Raji (cell line): Measurements from ENCODE around the gene RNF138.

ENCODE experiments used
- POLR2A ChIP-seq: IDR thresholded peaks from 2 replicates; pipeline ENCODE4 v1.6.1; 2011; ENCODE audit warnings: low read depth, low read length, control low read depth; ENCODE audit not compliant: insufficient read depth

Gene RNF138

DNA sequence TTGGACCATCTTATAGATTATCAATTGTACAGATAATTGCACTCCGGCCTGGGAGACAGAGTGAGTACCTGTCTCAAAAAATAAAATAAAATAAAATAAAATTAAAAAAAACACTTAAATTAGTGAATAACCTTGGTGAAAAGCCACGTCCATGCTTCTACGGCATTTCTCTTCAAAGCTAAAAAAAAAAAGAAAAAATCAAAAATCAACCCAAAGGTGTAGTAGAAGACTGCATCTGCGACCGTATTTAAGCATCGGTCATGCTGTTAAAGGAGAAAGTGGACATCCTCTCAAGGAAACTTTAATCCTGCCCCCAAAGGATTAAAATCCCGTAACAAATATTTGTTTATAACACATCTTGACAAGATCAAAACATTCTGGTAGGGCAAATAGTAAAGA is 350 bp upstream of the RNF138 start:
- TF ChIP-seq POLR2A = no peak

DNA sequence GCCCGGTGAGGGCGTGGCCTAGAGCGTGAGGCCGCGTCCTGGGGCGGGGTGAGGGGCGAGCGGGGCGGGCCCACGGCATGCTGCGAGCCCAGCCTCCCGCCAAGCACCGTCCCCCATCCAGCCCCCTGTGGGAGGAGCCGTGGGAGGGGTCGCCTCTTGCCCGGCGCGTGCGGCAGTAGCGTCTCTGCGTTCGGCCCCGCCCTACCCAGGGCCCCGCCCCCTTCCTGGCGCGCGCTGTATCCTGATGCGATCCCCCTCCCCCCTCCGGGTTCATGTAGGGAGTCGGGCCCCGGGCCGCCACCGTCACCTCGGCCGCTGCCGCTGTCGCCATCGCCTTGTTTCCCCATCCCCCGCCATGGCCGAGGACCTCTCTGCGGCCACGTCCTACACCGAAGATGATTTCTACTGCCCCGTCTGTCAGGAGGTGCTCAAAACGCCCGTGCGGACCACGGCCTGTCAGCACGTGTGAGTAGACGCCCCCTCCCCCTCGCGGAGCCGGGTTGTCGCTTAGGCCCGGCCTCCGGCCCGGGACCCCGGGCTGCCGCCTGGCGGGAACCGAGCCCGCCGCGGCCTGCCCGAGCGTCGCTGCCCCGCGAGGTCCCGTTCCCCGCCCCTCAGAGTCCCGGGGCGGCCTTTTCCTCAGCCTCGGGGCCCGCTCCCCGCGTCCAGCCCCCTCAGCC is 888 bp downstream of the RNF138 start:
- TF ChIP-seq POLR2A = peak; percentile 89

GRCh38 chr18:32093102-32093511 is 1.4 kb downstream of the RNF138 start:
- no peak for TF ChIP-seq POLR2A

DNA sequence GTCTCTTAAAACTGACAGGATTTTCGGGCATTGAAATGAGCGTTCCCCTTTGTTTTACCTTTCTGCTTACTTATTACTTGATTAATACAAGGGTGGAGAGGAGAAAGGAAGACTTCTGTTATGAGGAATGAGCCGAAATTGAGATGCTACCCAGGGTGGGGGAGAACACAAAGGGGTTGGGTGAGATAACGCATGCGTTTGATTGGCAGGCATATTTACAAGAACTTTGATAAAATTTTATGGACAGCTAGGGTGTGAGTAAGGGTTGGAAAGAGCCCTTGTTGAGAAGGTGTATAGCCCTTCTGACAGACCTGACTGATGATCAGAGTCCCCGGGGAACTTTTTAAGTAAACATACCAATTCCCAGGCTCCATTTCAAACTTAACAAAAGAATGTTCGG is 1.8 kb downstream of the RNF138 start:
- no peak for TF ChIP-seq POLR2A

- TF ChIP-seq POLR2A = no peak
Observed at GRCh38 chr18:32095192-32095899, 3.7 kb downstream of the RNF138 start.

DNA sequence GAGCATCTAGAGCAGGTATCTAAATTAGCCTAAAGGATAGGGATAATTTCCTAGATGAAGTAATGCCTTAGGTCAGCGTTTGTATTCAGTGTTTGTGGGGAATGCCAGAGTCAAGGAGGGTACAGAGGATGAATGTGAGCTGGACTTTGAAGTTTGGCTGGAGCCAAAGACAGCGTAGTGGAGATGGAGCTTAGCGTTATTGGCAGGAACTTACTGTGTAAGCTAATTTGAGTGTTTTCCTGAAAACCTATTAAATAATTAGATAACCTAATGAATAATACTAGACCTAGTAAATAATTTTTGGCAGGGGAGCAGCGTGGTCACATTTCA is 4.2 kb downstream of the RNF138 start:
- no peak for TF ChIP-seq POLR2A

DNA sequence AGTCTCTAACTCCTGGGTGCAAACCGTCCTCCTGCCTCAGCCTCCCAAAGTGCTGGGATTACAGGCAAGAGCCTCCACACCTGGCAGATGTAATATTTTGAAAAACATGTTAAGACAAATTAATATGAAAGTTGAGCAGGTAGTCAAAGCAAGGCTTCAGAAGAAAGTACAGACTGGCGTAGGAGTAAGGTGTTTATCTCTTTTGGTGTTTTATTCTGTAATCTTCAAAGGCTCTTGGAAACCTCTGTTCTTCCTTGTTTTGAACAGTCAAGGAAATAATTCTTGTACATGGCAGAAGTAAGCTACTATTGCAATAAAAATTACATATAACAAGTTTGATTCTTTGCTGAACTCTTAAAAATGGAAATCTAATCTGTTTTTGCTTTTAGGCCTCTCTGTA is 5.3 kb downstream of the RNF138 start:
- TF ChIP-seq POLR2A = no peak

DNA sequence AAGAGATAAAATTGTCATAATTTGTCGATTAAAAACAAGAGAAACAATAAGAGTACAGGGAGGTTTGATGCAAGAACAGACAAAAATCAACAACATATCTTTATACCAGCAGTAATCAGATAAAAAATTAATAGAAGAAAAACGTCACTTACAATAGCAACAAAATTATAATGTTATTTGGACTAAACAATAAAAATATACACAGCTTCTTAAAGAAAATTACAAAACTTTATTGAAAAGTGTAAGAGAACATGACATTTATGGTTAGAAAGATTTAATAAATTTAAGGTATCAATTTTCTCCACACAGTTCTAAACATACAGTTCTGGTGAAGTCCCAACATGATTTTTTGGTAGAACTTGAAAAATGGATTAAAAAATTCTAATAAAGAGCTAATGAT is 12.8 kb downstream of the RNF138 start:
- no peak for TF ChIP-seq POLR2A

DNA sequence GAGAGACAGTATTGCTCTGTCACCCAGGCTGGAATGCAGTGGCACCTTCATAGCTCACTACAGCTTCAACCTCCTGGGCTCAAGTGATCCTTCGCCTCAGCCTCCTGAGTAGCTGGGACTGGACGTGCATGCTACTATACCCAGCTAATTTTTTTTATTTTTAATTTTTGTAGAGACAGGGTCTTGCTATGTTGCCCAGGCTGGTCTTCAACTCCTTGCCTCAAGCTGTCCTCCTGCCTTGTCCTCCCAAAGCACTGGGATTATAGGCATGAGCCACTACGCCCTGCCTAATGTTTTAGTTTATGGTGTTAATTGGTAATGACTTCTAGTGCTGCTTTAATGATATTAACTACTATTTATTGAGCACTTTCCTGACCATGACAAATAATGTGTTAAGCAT is 18.3 kb downstream of the RNF138 start:
- no peak for TF ChIP-seq POLR2A

GRCh38 chr18:32111706-32112105 is 20.0 kb downstream of the RNF138 start:
- no peak for TF ChIP-seq POLR2A

GRCh38 chr18:32112826-32113225 is 21.2 kb downstream of the RNF138 start:
- TF ChIP-seq POLR2A = no peak

DNA sequence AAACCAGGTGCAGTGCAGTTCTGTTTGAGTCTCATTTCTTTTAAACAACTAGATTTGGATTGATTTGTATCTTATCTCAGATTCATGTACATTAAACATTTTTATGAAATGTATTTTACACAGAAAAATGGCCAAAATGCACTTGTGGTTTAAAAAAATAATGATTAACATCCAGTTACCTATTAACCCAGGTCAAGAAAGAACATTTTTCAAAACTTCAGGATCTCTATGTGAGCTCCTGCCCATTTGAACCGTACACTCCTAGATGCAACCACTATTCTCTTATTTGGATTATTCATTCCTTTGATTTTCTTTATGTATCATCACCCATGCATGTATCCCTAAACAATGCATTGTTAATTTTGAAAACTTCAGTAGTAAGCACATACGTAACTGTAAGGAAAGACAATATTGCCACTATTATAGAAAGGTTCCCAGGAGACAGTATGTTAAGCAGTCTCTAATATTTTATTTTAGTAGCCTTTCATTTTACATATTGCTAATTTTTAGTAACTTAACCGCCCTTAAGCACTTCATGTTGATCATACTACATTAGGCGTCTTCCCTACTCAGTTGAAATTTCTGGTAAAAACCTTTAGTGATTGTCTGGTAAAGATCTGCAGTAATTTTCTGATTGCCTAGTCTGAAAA is 22.7 kb downstream of the RNF138 start:
- no peak for TF ChIP-seq POLR2A

- TF ChIP-seq POLR2A = no peak
Observed at GRCh38 chr18:32122039-32122438, 30.4 kb downstream of the RNF138 start.

GRCh38 chr18:32126538-32126937 is 34.9 kb downstream of the RNF138 start:
- TF ChIP-seq POLR2A = no peak

DNA sequence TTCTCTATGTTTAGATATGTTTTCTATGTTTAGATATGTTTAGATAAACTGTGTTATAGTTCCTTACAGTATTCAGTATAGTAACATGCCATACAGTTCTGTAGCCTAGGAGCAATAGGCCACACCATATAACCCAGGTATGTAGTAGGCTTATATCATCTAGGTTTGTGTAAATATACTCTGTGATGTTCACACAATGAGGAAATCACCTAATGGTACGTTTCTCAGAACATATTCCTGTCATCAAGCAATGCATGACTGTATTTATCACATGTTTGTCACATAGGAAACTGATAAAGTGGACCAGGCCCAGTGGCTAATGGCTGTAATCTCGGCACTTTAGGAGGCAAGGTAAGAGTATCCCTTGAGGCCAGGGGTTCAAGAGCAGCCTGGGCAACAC is 44.0 kb downstream of the RNF138 start:
- TF ChIP-seq POLR2A = no peak

DNA sequence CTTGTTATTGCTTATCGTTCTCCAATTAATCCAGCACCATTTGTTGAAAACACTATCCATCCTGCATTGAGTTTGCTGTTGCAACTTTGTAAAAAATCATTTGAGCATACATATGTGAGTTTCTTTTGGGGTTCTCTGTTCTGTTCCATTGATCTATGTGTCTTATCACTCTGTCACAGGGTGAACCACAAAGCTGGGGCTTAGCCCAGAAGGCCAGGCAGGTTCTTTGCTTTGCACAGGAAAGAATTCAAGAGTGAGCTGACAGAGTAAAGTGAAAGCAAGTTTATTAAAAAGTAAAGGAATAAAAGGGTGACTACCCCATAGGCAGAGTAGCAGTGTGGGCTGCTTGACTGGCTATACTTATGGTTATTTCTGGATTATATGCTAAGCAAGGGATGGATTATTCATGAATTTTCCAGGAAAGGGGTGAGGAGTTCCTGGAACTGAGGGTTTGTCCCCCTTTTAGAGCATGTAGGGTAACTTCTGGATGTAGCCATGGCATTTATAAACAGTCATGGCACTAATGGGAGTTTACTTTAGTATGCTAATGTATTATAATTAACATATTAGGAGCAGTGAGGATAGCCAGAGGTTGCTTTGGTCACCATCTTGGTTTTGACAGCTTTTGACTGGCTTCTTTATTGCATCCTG is 46.8 kb downstream of the RNF138 start:
- TF ChIP-seq POLR2A = no peak
